K562 (cell line): ENCODE measurements around the gene ZNF428. TPM values are rescaled to one million over a fixed set of nuclear protein-coding genes. Genes with fewer than 3 reads are reported as not detected.

ENCODE experiments used
- ARID1B ChIP-seq: fragments of 450-650 bp; IDR thresholded peaks from 2 replicates; pipeline ENCODE4 v1.6.1; 2016; ENCODE audit warnings: antibody characterized with exemption, mild to moderate bottlenecking, inconsistent platforms
- BCOR ChIP-seq: fragments of 450-650 bp; IDR thresholded peaks from 2 replicates; pipeline ENCODE4 v1.6.1; 2016
- CBFA2T2 ChIP-seq: fragments of 450-650 bp; conservative IDR thresholded peaks from 2 replicates; pipeline ENCODE4 v1.6.1; 2017; ENCODE audit warnings: mild to moderate bottlenecking
- CBX8 ChIP-seq: fragments of 200-600 bp; sonication (generic); IDR thresholded peaks from 2 replicates; pipeline ENCODE4 v1.6.1; 2012; ENCODE audit warnings: borderline replicate concordance, mixed run types, low read depth, mild to moderate bottlenecking, moderate library complexity, mixed read lengths, low read length, control low read depth, inconsistent platforms; ENCODE audit not compliant: poor library complexity, severe bottlenecking; ENCODE audit errors: extremely low read depth
- CCNT2 ChIP-seq: IDR thresholded peaks from 2 replicates; pipeline ENCODE4 v1.6.1; 2011; ENCODE audit warnings: borderline replicate concordance, low read depth, mild to moderate bottlenecking, moderate library complexity, mixed read lengths, low read length; ENCODE audit not compliant: insufficient read length; ENCODE audit errors: extremely low read depth
- DPF2 ChIP-seq: fragments of 450-650 bp; IDR thresholded peaks from 2 replicates; pipeline ENCODE4 v1.6.1; 2016
- HDAC1 ChIP-seq, 2 experiments: fragments of 450-650 bp; IDR thresholded peaks; 2 replicates each; pipeline ENCODE4 v1.6.1; 2016 to 2017; ENCODE audit warnings: inconsistent platforms in 1 of 2, mild to moderate bottlenecking in 1 of 2, moderate library complexity in 1 of 2
- HDGF ChIP-seq: fragments of 450-650 bp; IDR thresholded peaks from 2 replicates; pipeline ENCODE4 v1.6.1; 2016
- KDM1A ChIP-seq, 2 experiments: fragments of 450-650 bp; IDR thresholded peaks; 2 replicates each; pipeline ENCODE4 v1.6.1; 2016; ENCODE audit warnings: mild to moderate bottlenecking in 2 of 2
- NCOR1 ChIP-seq: fragments of 450-650 bp; IDR thresholded peaks from 2 replicates; pipeline ENCODE4 v1.6.1; 2016; ENCODE audit warnings: mild to moderate bottlenecking, moderate library complexity
- NONO ChIP-seq, 2 experiments: fragments of 200-400 bp in 1 of 2; fragments of 450-650 bp in 1 of 2; formaldehyde crosslinking in 1 of 2; IDR thresholded peaks; 2 replicates each; pipeline ENCODE4 v1.6.1; 2017; ENCODE audit warnings: low read depth in 2 of 2, mild to moderate bottlenecking in 2 of 2, moderate library complexity in 2 of 2, low read length in 1 of 2
- PCBP1 ChIP-seq: fragments of 200-400 bp; formaldehyde crosslinking; IDR thresholded peaks from 2 replicates; pipeline ENCODE4 v1.6.1; 2018; ENCODE audit warnings: mild to moderate bottlenecking, low read depth, low read length; ENCODE audit not compliant: poor library complexity, severe bottlenecking
- POLR2AphosphoS5 ChIP-seq: IDR thresholded peaks from 2 replicates; pipeline ENCODE4 v1.6.1; 2011; ENCODE audit warnings: mild to moderate bottlenecking, low read depth, low read length, moderate library complexity; ENCODE audit not compliant: control insufficient read depth, insufficient read depth
- SREBF1 ChIP-seq: fragments of 150-350 bp; IDR thresholded peaks from 2 replicates; pipeline ENCODE4 v1.6.1; 2014; ENCODE audit warnings: antibody characterized with exemption, low read depth, low read length, borderline replicate concordance
- TAL1 ChIP-seq: fragments of 450-650 bp; IDR thresholded peaks from 2 replicates; pipeline ENCODE4 v1.6.1; 2016; ENCODE audit warnings: mild to moderate bottlenecking
- TBP ChIP-seq: optimal IDR thresholded peaks from 2 replicates; pipeline ENCODE3; 2011; ENCODE audit warnings: low read depth, low read length, improper control_type of control experiment
- TCF3 ChIP-seq: sonication (generic); formaldehyde crosslinking; IDR thresholded peaks from 2 replicates; pipeline ENCODE4 v1.4.0; 2020; ENCODE audit warnings: mild to moderate bottlenecking, missing genetic modification reagents
- TEAD2 ChIP-seq: fragments of 450-650 bp; IDR thresholded peaks from 2 replicates; pipeline ENCODE4 v1.6.1; 2016; ENCODE audit warnings: missing genetic modification characterization, control low read depth, missing compliant biosample characterization
- TEAD4 ChIP-seq, 2 experiments: sonication (generic) in 1 of 2; formaldehyde crosslinking in 1 of 2; IDR thresholded peaks; 2 replicates each; pipeline versions ENCODE4 v1.6.1 to v1.8.0; 2012 to 2022; ENCODE audit warnings: borderline replicate concordance in 1 of 2, inconsistent platforms in 1 of 2, low read length in 1 of 2, mild to moderate bottlenecking in 1 of 2, missing genetic modification reagents in 1 of 2
- ZNF384 ChIP-seq: IDR thresholded peaks from 2 replicates; pipeline ENCODE4 v1.6.1; 2012; ENCODE audit warnings: low read depth, low read length, improper control_type of control experiment
- polyA plus RNA-seq, 8 experiments: library from polyadenylated mRNA; depleted of rRNA in 4 of 8; stranded (reverse) in 5 of 8; unstranded in 3 of 8; fragments of >200 nt; fragmentation: Nextera tagmentation in 2 of 8; fragmentation: Illumina TruSeq in 1 of 8; extraction: Ambion mirVana in 2 of 8; extraction: Trizol in 1 of 8; gene quantifications; 2 replicates each; pipeline versions ENCODE4 v1.2.1 to v1.2.3, GENCODE V29; 2011 to 2014; ENCODE audit warnings: inconsistent platforms in 1 of 8, missing spikeins in 1 of 8
- total RNA-seq, 7 experiments: library from RNA; depleted of rRNA in 6 of 7; stranded (reverse); fragments of >200 nt in 6 of 7; fragmentation: Illumina TruSeq in 2 of 7; extraction: Trizol in 2 of 7; gene quantifications; 2 replicates each; pipeline versions ENCODE4 v1.2.1 to v1.2.3, GENCODE V29; 2011 to 2021; ENCODE audit warnings: low replicate concordance in 1 of 7

The ZNF428 gene
- total and polyA plus RNA-seq, 9 of the 15 experiments (the other 6 are each of a cell fraction or from before 2014, with no cell fraction given): 0.15 to 85.7 (median 15.9) TPM

DNA sequence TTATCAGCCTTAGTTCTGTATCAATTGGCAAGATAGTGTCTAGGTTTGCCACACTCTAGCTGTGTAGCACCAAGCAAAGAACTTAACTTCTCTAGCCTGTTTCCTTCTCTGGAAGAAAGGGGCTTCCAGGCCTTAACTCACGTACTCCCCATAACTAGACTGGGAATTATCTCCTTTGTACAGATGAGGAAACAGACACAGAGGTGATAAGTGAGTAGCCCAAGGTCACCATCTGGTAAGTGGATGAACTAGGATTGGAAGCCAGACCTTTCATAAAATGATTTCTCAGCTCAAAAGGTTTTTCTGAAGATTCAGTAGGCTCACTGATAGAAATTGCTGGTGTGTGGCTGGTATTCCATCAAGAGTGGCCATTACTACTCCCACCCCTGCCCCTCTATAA lies 3.1 kb downstream of the ZNF428 start (continued):
- TF ChIP-seq HDAC1 (IDR thresholded peaks at IDR 0.05) (peak in 1 of 2 experiments; percentile 67; a peak in 1 of 4 replicates), CBX8 (no peak), KDM1A (IDR thresholded peaks at IDR 0.05) (peak; percentile 91 to 92), DPF2 (peak; percentile 81), TAL1 (peak; percentile 83), POLR2AphosphoS5 (peak; percentile 78), ARID1B (peak; percentile 91), TEAD2 (tag) (no peak), TEAD4 (IDR thresholded peaks at IDR 0.05; ENCODE audit: low read length) (peak; percentile 85), TEAD4 (CRISPR knock-in tag; IDR thresholded peaks at IDR 0.05; ENCODE audit: borderline replicate concordance) (no peak), TCF3 (CRISPR knock-in tag) (peak; percentile 86), CBFA2T2 (peak; percentile 86), SREBF1 (no peak), PCBP1 (no peak), CCNT2 (peak; percentile 31), BCOR (no peak), TBP (peak; percentile 32), NONO (IDR thresholded peaks at IDR 0.05; ENCODE audit: low read depth in 2 of 2, low read length in 1 of 2) (0 out of 4 replicates have a peak, but pooled peaks of 1 of the 2 experiments have one; percentile 32), NCOR1 (peak; percentile 81), ZNF384 (no peak), HDGF (no peak)
